Measurements from ENCODE around the gene MGST3.
"Not testable (repeated sequence)": the region's sequence is repeated elsewhere in the genome, so short reads cannot be mapped to it uniquely, and the experiment has no call there.

MGST3 gene

GRCh38 chr1:165658766-165659580, 27.9 kb downstream of the MGST3 start:
- DNase-seq (ENCODE audit: low read depth) = not testable (repeated sequence)

- DNase-seq (ENCODE audit: low read depth) = no peak
Measured at GRCh38 chr1:165659581-165659895, 28.5 kb downstream of the MGST3 start.

GRCh38 chr1:165661703-165662102, 30.7 kb downstream of the MGST3 start:
- no peak for DNase-seq (ENCODE audit: low read depth)

- no peak for DNase-seq (ENCODE audit: low read depth)
Measured at GRCh38 chr1:165662186-165662585, 31.2 kb downstream of the MGST3 start.

GRCh38 chr1:165666152-165666825, 35.3 kb downstream of the MGST3 start:
- DNase-seq (ENCODE audit: low read depth) = no peak

- no peak for DNase-seq (ENCODE audit: low read depth)
Measured at GRCh38 chr1:165668184-165668583, 37.1 kb downstream of the MGST3 start.

- peak; percentile 15 for DNase-seq (ENCODE audit: low read depth)
Measured at GRCh38 chr1:165671526-165671925, 40.5 kb downstream of the MGST3 start.

- no peak for DNase-seq (ENCODE audit: low read depth)
Measured at GRCh38 chr1:165674599-165674998, 43.6 kb downstream of the MGST3 start.

- no peak for DNase-seq (ENCODE audit: low read depth)
Measured at GRCh38 chr1:165675794-165676193, 44.8 kb downstream of the MGST3 start.

GRCh38 chr1:165678509-165678908, 47.5 kb downstream of the MGST3 start:
- DNase-seq (ENCODE audit: low read depth) = no peak

- no peak for DNase-seq (ENCODE audit: low read depth)
Measured at GRCh38 chr1:165679282-165680036, 48.4 kb downstream of the MGST3 start.

GRCh38 chr1:165680303-165680702, 49.3 kb downstream of the MGST3 start:
- DNase-seq (ENCODE audit: low read depth) = no peak

- not testable (repeated sequence) for DNase-seq (ENCODE audit: low read depth)
Measured at GRCh38 chr1:165680773-165681172, 49.7 kb downstream of the MGST3 start.

GRCh38 chr1:165683848-165684485, 52.9 kb downstream of the MGST3 start:
- DNase-seq (ENCODE audit: low read depth) = no peak

GRCh38 chr1:165686121-165686970, 55.3 kb downstream of the MGST3 start:
- no peak for DNase-seq (ENCODE audit: low read depth)

- no peak for DNase-seq (ENCODE audit: low read depth)
Measured at GRCh38 chr1:165686971-165687433, 56.0 kb downstream of the MGST3 start.

- DNase-seq (ENCODE audit: low read depth) = no peak
Measured at GRCh38 chr1:165688046-165688445, 57.0 kb downstream of the MGST3 start.

- DNase-seq (ENCODE audit: low read depth) = no peak
Measured at GRCh38 chr1:165695031-165695430, 64.0 kb downstream of the MGST3 start.

GRCh38 chr1:165696625-165697100, 65.6 kb downstream of the MGST3 start:
- peak; percentile 56 for DNase-seq (ENCODE audit: low read depth)

GRCh38 chr1:165697491-165697880, 66.5 kb downstream of the MGST3 start:
- no peak for DNase-seq (ENCODE audit: low read depth)

All from HS-5 (cell line).